Stimulated activated CD4-positive, alpha-beta T cell treated with anti-CD3 and anti-CD28 coated beads, Interleukin-1b, Interleukin-23, amount 100 ng/mL, for 48 hours (primary cell): ENCODE measurements around the gene SPSB1.

Source experiments
- DNase-seq: peaks from one replicate; pipeline ENCODE4 v3.0.0-alpha.2; 2020

The SPSB1 gene

GRCh38 chr1:9260059-9260766, 32.5 kb upstream of the SPSB1 start:
- DNase-seq: no peak

- DNase-seq: no peak
Measured at GRCh38 chr1:9261496-9261895, 31.2 kb upstream of the SPSB1 start.

- DNase-seq: no peak
Measured at GRCh38 chr1:9262096-9262986, 30.4 kb upstream of the SPSB1 start.

- DNase-seq: no peak
Measured at GRCh38 chr1:9263276-9263855, 29.3 kb upstream of the SPSB1 start.

GRCh38 chr1:9263984-9264872, 28.5 kb upstream of the SPSB1 start:
- DNase-seq: no peak

- DNase-seq: no peak
Measured at GRCh38 chr1:9265037-9265436, 27.7 kb upstream of the SPSB1 start.

- DNase-seq: no peak
Measured at GRCh38 chr1:9265968-9266367, 26.7 kb upstream of the SPSB1 start.

GRCh38 chr1:9267352-9267686, 25.4 kb upstream of the SPSB1 start:
- no peak for DNase-seq

- DNase-seq: no peak
Measured at GRCh38 chr1:9267827-9268581, 24.7 kb upstream of the SPSB1 start.

GRCh38 chr1:9269078-9269501, 23.6 kb upstream of the SPSB1 start:
- no peak for DNase-seq

- no peak for DNase-seq
Measured at GRCh38 chr1:9269721-9270120, 23.0 kb upstream of the SPSB1 start.

GRCh38 chr1:9270290-9270883, 22.3 kb upstream of the SPSB1 start:
- DNase-seq: no peak

GRCh38 chr1:9271283-9271682, 21.4 kb upstream of the SPSB1 start:
- DNase-seq: no peak

- no peak for DNase-seq
Measured at GRCh38 chr1:9271861-9272595, 20.7 kb upstream of the SPSB1 start.

- DNase-seq: no peak
Measured at GRCh38 chr1:9273177-9273576, 19.5 kb upstream of the SPSB1 start.

- DNase-seq: no peak
Measured at GRCh38 chr1:9275161-9275560, 17.5 kb upstream of the SPSB1 start.

GRCh38 chr1:9275567-9276034, 17.1 kb upstream of the SPSB1 start:
- DNase-seq: peak; percentile 91

GRCh38 chr1:9278116-9278515, 14.6 kb upstream of the SPSB1 start:
- no peak for DNase-seq

- no peak for DNase-seq
Measured at GRCh38 chr1:9278585-9279153, 14.0 kb upstream of the SPSB1 start.

GRCh38 chr1:9279172-9279840, 13.4 kb upstream of the SPSB1 start:
- DNase-seq: peak; percentile 34
